Cortex of kidney (tissue), 1 donor: ENCODE measurements around the gene ZSCAN5B.
"Not testable (repeated sequence)": the region's sequence is repeated elsewhere in the genome, so short reads cannot be mapped to it uniquely, and the experiment has no call there.

Source experiments
- DNase-seq: peaks from one replicate; lab custom pipeline; 2025; lab: John Stamatoyannopoulos, UW

The ZSCAN5B gene, protein sequence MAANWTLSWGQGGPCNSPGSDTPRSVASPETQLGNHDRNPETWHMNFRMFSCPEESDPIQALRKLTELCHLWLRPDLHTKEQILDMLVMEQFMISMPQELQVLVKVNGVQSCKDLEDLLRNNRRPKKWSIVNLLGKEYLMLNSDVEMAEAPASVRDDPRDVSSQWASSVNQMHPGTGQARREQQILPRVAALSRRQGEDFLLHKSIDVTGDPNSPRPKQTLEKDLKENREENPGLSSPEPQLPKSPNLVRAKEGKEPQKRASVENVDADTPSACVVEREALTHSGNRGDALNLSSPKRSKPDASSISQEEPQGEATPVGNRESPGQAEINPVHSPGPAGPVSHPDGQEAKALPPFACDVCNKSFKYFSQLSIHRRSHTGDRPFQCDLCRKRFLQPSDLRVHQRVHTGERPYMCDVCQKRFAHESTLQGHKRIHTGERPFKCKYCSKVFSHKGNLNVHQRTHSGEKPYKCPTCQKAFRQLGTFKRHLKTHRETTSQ

DNA sequence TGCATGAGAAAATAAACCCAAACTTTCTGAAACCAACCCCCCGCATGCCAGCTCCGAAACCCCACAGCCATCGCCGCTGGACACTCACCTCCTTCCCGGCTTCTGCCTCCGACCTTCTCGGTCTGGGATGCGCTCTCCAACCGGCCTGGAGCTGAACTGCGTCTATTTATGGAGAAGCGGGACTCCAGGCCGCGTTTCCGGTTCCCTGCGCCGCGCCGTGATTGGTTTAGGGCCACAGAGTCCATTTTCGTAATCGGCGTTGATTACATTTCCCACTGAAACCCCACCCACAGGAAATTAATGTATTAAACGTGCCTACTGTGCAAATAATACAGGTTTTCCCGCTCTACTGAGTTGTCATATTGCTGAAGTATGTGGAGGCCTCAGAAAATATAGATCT lies at the start of gene ZSCAN5B:
TSS of gene ZSCAN5B (minus strand) at position 138 of the 400 bp plus-strand sequence. CDS start 4,731 bp downstream, outside the sequence.
- DNase-seq = not testable (repeated sequence)

DNA sequence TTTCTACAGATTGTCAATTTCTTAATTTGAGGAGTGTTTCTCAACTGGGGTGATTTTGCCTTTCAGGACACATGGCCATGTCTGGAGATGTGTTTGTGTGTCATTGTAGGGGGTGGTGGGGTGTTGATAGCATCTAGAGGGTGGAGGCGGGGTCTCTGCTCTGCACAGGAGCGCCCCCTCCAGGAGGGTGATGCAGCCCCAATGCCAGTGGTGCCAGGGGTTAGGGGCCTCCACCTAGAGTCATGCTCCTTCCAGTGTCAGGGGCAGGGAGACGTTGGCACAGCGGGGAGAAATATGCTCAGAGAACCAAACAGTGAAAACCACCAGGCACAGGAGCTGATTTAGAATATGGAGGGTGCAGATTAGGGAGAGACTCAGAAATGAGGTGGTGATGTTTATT lies 48.2 kb upstream of the ZSCAN5B start:
- DNase-seq = not testable (repeated sequence)

DNA sequence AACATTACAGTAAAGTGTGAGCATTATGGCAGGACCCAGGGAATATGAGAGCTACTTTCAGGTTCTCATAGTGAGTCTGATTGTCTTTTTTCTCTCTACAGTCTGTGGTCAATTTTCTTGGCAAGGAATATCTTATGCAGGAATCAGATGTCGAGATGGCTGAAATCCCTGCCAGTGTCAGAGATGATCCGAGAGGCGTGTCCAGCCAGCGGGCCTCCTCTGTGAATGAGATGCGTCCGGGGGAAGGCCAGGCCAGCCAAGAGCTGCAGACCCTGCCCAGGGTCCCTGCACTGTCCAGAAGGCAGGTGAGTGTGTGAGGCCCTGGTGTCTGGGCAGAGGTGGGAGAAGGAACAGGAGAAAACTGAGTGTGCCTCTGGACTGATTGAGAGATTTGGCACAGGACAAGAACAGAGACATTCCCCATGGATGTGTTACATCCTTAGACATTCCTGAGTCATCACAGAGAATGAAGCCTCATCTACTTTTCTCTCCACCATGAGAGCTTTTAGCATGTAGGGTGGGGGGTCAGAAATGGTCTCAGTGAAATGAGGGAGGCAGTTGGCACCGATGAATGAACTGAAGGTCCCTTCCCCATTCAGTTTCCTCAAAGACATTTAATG lies 47.6 kb upstream of the ZSCAN5B start:
- DNase-seq = no peak

DNA sequence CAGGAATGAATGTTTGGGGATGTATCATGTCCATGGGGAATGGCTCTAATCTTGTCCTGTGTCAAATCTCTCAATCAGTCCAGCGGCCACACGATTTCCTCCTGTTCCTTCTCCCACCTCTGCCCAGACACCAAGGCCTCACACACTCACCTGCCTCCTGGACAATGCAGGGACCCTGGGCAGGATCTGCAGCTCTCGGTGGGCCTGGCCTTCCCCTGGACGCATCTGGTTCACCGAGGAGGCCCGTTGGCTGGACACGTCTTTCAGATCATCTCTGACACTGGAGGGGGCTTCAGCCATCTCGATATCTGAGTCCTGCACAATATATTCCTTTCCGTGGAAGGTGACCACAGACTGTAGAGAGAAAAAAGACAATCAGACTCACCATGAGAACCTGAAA lies 25.9 kb upstream of the ZSCAN5B start:
- DNase-seq = no peak

DNA sequence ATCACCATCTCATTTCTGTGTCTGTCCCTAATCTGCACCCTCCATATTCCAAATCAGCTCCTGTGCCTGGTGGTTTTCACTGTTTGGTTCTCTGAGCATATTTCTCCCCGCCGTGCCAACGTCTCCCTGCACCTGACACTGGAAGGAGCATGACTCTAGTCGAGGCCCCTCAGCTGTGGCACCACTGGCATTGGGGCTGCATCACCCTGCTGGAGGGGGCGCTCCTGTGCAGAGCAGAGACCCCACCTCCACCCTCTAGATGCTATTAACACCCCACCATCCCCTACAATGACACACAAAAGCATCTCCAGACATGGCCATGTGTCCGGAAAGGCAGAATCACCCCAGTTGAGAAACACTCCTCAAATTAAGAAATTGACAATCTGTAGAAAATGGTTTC lies 25.3 kb upstream of the ZSCAN5B start:
- DNase-seq = no peak

DNA sequence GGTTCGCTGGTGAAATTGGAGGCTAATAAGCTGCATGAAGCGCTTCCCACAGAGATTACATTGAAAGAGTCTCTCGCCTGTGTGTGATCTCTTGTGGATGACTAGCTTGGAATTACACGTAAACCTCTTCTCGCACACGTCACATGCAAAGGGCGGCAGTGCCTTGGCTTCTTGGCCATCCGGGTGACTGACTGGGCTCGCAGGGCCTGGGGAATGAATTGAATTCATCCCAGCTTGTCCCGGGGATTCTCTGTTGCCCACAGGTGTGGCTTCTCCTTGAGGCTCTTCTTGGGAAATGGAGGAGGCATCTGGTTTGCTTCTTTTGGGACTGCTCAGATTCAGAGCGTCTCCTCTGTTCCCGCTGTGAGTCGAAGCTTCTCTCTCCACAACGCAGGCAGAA lies 24.3 kb upstream of the ZSCAN5B start:
- DNase-seq = no peak

DNA sequence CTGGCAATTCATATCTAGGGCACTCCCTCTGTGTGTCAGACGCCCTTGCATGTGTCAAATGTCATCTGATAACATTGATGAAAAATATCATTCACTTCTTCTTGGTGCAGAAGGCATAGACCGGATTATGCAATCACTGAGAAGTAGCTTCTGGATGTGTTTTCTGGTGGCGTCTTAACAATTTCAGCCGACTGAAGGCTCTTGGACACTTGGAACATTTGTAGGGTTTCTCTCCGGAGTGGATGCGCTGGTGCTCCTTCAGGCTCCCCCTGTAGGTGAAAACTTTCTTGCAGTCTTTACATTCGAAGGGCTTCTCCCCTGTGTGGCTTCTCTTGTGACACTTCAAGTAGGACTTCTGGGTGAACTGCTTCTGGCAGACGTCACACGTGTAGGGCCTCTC lies 23.9 kb upstream of the ZSCAN5B start:
- DNase-seq = not testable (repeated sequence)

DNA sequence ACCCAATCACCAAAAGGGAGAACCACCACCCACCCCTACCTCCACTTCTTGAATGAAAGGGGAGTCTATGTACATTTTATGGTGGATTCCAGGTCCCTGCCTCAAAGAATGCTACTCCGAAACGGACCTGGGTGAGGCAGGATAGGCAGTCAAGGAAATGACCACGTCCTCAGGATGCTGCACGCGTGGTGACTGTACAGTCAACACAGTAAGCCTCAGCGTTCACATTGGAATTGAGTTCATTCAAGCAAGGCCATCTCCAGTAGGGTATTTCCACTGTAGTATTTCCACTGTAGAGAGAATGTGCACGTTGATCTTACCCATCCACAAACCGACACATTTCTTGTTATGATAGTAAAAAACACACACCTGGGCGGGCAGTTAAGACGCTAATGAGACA lies 21.4 kb upstream of the ZSCAN5B start:
- DNase-seq = no peak

DNA sequence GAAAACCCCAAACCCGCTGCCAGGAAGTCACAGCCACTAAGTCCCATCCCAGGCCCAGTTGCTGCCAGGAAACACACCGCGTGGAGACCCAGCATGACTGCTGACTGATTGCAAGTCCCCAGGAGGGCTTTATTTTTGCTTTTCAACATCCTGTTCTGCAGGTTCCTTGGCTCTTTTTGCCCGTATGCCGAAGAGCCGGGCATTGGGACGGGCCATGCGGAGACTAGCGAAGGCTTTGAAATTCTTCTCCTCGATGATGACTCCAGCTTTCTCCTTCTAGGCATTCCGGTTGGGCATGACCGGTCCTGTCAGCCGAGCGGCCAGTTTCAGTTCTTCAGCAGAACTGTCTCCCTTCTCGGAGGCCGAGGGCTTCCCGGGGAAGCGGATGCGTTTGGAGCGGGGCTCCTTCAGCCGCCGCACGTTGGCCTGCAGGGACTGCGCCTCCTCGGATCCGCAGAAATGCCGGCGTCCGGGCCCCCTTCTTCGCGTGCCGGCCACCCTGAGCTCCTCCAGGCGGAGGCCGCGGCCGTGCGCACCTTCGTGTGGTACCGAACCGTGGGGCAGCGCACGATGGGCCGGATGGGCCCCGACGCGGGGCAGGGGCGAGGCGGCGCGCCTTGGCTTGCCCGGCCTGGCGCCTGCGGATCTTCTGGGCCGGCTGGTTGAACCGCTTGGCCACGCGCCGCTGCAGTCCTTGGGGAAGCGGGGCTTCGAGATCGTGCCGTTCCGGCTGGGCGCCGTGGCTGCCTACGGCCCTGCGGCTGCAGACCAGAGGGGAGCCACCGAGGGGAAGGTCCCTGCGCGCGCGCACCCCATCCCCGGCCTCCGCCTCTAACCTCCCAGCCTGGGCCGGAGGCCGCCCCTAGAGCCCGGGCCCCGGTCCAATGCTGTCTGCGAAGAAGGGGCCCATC lies 19.7 kb upstream of the ZSCAN5B start:
- DNase-seq = no peak

DNA sequence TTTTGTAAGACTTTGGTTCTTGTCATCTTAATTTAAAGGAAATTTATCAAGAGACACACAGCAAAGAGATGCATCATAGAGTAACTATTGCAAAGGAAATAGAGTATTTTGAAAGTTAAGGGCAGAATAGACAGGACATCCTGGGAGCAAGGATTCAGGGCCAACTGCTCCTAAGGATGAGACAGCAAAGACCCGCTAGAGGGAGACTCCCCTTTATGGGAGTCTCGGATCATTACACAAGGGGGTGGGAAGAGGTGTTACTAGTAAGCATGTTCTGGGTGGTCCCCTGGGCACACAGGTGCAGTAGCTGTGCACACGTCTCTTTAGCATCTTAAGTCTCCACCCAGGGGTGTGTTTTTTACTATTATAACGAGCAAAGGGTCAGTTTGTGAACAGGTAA lies 14.1 kb upstream of the ZSCAN5B start:
- no peak for DNase-seq

DNA sequence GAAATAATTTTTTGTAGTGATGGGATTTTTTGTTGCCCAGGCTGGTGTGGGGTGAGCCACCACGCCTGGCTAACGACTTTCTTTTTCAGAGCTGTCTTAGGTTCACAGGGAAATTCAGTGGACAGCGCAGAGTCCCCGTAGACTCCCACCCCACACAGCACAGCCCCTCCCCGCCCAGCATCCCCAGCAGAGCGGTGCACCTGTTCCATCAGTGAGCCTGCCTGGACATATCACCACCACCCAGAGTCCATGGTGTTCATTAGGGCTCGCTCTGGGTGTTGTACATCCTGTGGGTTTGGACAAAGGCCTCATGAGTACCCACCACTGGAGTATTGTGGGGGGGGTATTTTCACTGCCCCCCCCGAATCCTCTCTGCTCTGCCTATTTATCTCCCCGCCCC lies 12.5 kb upstream of the ZSCAN5B start:
- DNase-seq = not testable (repeated sequence)

DNA sequence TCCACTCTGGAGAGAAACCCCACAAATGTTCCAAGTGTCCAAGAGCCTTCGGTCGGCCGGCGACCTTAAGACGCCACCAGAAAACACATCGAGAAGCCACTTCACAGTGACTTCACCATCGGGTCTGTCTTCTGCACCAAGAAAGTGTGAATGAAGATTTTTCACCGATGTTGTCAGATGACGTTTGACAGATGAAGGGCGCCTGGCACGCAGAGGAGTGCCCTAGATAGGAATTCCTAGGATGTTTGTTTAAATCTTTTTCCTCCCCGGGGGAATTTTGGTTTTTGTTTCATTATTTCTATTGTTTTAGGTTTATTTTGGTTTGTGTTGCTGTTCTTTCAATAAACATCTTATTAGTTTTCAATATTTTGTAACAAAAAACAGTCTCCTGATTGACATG lies 11.5 kb upstream of the ZSCAN5B start:
- DNase-seq = no peak

DNA sequence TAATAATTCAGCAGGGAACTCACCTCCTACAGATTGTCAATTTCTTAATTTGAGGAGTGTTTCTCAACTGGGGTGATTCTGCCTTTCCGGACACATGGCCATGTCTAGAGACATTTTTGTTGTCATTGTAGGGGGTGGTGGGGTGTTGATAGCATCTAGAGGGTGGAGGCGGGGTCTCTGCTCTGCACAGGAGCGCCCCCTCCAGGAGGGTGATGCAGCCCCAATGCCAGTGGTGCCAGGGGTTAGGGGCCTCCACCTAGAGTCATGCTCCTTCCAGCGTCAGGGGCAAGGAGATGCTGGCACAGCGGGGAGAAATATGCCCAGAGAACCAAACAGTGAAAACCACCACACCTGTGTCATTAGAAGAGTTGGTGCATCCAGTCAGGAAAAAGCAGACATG lies 10.0 kb upstream of the ZSCAN5B start:
- not testable (repeated sequence) for DNase-seq

DNA sequence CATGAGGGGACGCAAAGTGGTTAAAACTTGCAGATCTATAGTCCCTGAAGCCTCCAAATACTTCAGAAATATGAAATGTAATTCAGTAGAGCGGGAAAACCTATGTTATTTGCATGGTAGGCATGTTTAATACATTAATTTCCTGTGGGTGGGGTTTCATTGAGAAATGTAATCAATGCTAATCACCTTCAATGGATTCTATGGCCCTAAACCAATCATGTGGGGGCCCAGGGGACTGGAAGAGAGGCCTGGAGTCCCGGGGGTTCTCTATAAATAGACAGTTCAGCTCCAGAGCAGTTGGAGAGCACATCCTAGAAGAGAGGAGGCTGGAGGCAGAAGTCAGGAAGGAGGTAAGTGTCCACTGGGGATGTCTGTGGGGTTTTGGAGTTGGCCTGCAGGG lies 4.4 kb upstream of the ZSCAN5B start, which contains the start of gene ZSCAN5C:
TSS of gene ZSCAN5C (plus strand) at position 301 of the 400 bp plus-strand sequence. CDS start 3,641 bp downstream, outside the sequence.
- DNase-seq = no peak

DNA sequence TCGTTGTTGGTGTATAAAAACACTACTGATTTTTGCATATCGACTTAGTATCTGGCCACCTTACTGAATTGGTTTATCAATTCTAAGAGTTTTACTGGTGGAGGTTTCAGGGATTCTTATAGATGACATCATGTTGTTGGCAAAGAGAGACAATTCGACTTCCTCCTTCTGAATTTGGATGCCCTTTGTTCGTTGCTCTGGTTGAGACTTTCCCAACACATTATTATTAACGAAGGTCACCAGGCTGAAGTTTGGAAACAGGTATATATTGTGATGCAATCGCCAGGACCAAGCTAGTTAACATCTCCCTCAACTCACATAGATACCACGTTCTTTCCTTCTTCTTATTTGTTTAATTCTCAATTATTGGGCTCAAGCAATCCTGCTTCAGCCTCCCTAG lies 2.1 kb upstream of the ZSCAN5B start:
- DNase-seq = no peak

DNA sequence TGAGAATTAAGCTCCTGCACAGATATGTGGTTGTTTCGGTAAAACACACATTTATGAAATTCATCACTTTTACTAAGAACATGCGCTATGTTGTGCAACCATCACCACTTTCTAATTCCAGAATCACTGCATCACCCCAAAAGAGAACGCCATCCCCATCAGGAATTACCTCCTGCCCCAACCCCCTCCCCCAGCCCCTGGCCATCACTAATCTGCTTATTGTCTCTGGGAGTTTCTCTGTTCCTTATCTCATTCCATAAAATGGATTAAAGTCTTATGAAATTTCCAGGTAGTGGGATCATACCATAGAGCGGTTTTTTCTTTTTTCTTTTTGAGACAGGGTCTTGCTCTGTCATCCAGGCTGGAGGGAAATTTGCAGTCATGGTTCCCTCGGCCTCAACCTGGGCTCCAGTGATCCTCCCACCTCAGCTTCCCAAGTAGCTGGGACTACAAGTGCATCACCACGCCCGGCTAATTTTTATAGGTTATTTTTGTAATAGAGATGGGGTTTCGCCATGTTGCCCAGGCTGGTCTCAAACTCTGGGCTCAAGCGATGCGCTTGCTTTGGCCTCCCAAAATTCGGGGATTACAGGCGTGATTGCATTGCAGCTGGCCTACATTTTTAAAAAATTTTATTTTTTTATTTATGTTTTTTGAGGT lies 3.5 kb downstream of the ZSCAN5B start:
- no peak for DNase-seq

DNA sequence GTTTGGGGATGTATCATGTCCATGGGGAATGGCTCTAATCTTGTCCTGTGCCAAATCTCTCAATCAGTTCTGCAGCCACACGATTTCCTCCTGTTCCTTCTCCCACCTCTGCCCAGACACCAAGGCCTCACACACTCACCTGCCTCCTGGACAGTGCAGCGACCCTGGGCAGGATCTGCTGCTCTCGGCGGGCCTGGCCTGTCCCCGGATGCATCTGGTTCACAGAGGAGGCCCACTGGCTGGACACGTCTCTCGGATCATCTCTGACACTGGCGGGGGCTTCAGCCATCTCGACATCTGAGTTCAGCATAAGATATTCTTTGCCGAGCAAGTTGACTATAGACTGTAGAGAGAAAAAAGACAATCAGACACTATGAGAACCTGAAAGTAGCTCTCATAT lies 5.9 kb downstream of the ZSCAN5B start:
- no peak for DNase-seq

DNA sequence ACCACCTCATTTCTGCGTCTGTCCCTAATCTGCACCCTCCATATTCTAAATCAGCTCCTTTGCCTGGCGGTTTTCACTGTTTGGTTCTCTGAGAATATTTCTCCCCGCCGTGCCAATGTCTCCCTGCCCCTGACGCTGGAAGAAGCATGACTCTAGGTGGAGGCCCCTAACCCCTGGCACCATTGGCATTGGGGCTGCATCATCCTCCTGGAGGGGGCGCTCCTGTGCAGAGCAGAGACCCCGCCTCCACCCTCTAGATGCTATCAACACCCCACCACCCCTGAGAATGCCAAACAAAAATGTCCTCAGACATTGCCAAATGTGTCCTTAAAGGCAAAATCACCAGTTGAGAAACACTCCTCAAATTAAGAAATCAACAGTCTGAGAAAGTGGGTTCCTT lies 6.5 kb downstream of the ZSCAN5B start:
- DNase-seq = no peak

DNA sequence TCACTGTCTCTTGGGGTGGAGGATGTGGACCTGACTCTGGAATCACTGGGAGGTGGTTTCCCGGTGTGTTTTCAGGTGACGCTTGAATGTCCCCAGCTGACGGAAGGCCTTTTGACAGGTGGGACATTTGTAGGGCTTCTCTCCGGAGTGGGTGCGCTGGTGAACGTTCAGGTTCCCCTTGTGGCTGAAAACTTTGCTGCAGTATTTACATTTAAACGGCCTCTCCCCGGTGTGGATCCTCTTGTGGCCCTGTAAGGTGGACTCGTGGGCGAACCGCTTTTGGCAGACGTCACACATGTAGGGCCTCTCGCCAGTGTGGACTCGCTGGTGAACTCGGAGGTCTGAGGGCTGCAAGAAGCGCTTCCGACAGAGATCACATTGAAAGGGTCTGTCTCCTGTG lies 7.8 kb downstream of the ZSCAN5B start:
- no peak for DNase-seq

DNA sequence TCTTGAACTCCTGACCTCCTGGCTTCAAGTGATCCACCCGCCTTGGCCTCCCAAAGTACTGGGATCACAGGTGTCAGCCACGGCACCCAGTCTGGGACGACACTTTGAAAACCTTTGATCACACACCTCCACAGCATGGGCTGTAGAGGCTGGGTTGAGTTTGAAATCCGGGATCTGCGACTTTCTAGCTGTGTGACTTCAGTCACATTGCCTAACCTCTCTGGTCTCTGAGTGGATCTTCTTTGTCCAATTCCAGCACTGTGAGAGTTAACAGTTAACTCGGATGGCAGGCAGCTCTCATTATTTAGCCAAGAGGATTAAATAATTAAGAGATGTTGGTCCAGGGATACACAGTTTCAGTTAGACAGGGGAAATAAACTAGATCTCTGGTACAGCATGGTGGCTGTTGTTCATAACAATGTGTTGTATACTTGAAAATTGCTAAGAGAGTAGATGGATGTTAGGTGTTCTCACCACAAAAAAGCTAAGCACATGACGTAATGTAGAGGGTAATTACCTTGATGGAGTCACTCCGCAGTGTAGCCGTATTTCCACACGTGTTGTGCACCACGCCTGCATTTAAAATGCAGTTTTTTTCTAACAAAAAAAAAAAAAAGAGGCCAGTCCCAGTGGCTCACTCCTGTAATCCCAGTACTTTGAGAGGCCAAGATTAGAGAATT lies 19.9 kb downstream of the ZSCAN5B start:
- DNase-seq = no peak

DNA sequence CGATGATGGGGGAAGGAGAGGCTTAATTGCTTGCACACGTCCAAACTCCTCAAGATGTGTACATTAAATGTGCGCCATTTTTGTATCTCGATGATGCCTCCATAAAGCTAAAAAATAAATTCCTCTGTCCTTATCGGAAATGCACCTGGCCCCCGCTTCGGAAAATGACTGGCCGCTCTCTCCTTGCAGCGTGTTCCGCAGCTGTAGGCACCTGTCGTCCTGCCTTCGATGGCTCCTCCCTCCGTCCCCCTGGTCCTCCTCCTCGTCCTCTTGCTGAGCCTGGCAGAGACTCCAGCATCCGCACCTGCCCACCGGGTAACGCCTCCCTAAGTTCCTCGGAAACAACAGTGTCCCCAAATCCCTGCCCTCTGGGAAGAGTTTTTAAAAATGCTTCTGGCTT lies 20.7 kb downstream of the ZSCAN5B start:
- DNase-seq = no peak
